Brain microvascular endothelial cell (primary cell): ENCODE data around the gene ALKAL2.

ENCODE experiments used
- DNase-seq: peaks from one replicate; pipeline ENCODE4 v3.0.0-alpha.2; 2020
- H3K27ac ChIP-seq: fragments of 250-450 bp; sonication (Bioruptor Pico); 2 replicates; pipeline ENCODE4 v1.5.1; 2020; ENCODE audit warnings: mild to moderate bottlenecking, moderate library complexity
- H3K27me3 ChIP-seq: fragments of 250-450 bp; sonication (Bioruptor Pico); replicated peaks from 2 replicates; pipeline ENCODE4 v1.5.1; 2020; ENCODE audit warnings: mild to moderate bottlenecking
- H3K36me3 ChIP-seq: fragments of 250-450 bp; sonication (Bioruptor Pico); replicated peaks from 2 replicates; pipeline ENCODE4 v1.5.1; 2020; ENCODE audit warnings: mild to moderate bottlenecking
- H3K4me3 ChIP-seq: 2 replicates; pipeline ENCODE4 v1.5.1; 2011; ENCODE audit warnings: low read depth, mild to moderate bottlenecking, control low read depth, low read length, moderate library complexity
- CTCF ChIP-seq: IDR thresholded peaks from 2 replicates; pipeline ENCODE4 v1.5.1; 2011; ENCODE audit warnings: low read depth, mild to moderate bottlenecking, moderate library complexity, low read length, control low read depth, inconsistent platforms; ENCODE audit errors: missing control alignments
- in situ Hi-C: cut with HindIII; loops from 2 replicates; pipeline ENCODE4 v1.10.0; 2017; ENCODE audit warnings: low sequenced_read_pairs, low pct_ligation_motif_present

The ALKAL2 gene

DNA sequence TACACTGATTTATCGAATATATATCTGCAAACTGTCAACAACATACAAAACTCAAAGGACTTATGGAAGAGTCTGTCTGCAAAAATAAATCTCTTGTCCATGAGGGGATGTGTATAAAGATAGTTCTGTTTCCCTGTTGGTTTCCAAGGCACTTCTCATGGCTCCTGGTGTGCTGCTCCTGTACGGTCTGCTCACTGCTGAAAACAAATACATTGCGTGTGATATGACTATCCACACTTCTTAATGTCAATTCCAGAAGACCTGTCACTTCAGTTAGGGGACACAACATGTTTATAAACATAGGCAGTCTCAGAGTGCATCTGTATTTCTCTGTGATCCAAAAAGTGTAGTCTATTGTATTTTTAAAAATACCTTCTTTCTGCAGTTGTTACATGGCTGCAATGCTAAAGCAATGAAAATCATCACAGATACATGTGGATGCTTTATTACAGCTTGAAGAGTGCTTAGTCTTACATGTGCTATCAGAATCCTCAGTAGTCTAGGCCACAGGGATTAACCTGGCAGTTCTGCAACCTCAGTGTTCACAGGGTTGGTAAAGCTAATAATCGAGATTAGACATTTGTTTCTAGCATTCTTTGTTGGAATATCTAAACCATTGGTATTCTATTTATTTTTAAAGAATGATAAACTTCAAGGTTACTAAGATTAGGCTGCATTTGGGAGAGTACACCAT lies 7.8 kb downstream of the ALKAL2 start:
- no peaks in the 10 kb centered on the region for H3K27me3 ChIP-seq
- TF ChIP-seq CTCF = no peak
- no peak overlapping the region for H3K4me3 ChIP-seq
- no peak for DNase-seq
- in situ Hi-C loops = no loop called here
- no peak overlapping the region for H3K27ac ChIP-seq
- peaks cover 40% of the 10 kb centered on the region for H3K36me3 ChIP-seq

DNA sequence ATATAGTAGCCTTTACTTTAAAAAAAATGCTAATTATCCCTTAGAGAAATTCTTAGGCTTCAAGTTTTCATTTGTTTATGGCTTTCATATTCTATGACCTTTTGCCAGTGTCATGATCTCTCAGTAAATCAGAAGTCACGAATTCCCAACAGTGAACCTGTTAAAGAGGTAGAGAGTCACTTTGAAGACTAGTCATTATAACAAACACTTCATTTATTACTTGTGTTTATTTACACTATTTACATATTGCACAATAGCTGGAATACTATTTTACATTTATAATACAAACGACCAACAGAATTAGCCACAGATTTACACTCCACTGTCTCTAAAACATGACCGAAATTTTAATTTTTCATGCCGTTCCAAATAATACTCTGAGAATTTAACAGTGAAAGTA lies 8.5 kb downstream of the ALKAL2 start:
- H3K27ac ChIP-seq = no peak overlapping the region
- no peak for DNase-seq
- peaks cover 40% of the 10 kb centered on the region for H3K36me3 ChIP-seq
- H3K4me3 ChIP-seq = no peak overlapping the region
- in situ Hi-C loops = no loop called here
- no peaks in the 10 kb centered on the region for H3K27me3 ChIP-seq
- no peak for TF ChIP-seq CTCF

- H3K36me3 ChIP-seq = peaks cover 40% of the 10 kb centered on the region
- no peaks in the 10 kb centered on the region for H3K27me3 ChIP-seq
- in situ Hi-C loops = no loop called here
- H3K4me3 ChIP-seq = no peak overlapping the region
- H3K27ac ChIP-seq = no peak overlapping the region
- TF ChIP-seq CTCF = no peak
- DNase-seq = no peak
These were observed 9.0 kb downstream of the ALKAL2 start for GRCh38 chr2:278927-279320.

DNA sequence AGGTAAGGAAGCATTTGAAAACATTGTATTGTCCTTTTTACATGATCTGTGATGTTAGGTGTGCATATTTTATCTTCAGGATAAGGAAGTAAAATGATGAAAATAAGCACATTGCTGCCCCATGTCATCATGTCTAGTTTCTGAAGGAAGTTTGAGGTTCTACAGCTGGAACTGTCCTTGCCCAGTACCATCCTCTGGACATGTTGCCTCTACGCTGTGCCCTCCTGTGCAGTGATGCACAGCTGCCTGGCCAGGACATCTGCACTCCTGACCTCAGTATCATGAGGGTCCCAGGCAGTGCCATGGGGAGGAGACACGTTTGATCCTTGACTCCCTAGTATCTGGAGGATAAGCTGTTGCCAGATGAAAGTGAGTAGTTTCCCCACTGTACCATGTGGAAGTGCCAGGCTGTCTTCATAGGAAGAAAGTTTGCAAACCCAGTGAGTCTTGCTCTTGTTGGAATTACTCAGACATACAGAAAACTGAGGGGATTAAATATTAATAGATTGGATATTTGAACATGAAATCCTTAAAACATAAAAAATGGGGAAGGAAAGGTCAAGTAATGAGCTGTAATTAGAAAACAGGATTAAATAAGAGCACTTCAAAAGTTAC lies 9.5 kb downstream of the ALKAL2 start:
- peaks cover 40% of the 10 kb centered on the region for H3K36me3 ChIP-seq
- H3K4me3 ChIP-seq = no peak overlapping the region
- in situ Hi-C loops = no loop called here
- no peak for DNase-seq
- TF ChIP-seq CTCF = no peak
- no peak overlapping the region for H3K27ac ChIP-seq
- no peaks in the 10 kb centered on the region for H3K27me3 ChIP-seq

GRCh38 chr2:275466-275865 lies 12.4 kb downstream of the ALKAL2 start:
- peaks cover 26% of the 10 kb centered on the region for H3K36me3 ChIP-seq
- no peak for TF ChIP-seq CTCF
- H3K27me3 ChIP-seq = no peaks in the 10 kb centered on the region
- DNase-seq = no peak
- H3K27ac ChIP-seq = no peak overlapping the region
- H3K4me3 ChIP-seq = no peak overlapping the region
- in situ Hi-C loops = no loop called here

GRCh38 chr2:274503-274902 lies 13.4 kb downstream of the ALKAL2 start:
- Histone ChIP-seq H3K27me3 (no peaks in the 10 kb centered on the region), H3K4me3 (no peak overlapping the region), H3K27ac (no peak overlapping the region), H3K36me3 (peaks cover 20% of the 10 kb centered on the region)
- DNase-seq = no peak
- in situ Hi-C loops = no loop called here
- no peak for TF ChIP-seq CTCF
